Ovary (tissue), 9 donors: ENCODE data around the gene FAM124B. TPM values are rescaled to one million over a fixed set of nuclear protein-coding genes. Genes with fewer than 3 reads are reported as not detected.

Experiments used
- DNase-seq, 5 donors: peaks; one replicate each; pipeline ENCODE4 v3.0.0-alpha.2; 2019 to 2020
- H3K27ac ChIP-seq, 2 donors: fragments of 200-600 bp; one replicate each; pipeline versions ENCODE4 v1.5.1 to v1.8.0; 2019 to 2022
- H3K27me3 ChIP-seq: fragments of 200-600 bp; one replicate; pipeline ENCODE4 v1.8.0; 2022
- H3K36me3 ChIP-seq: fragments of 200-600 bp; sonication (generic); one replicate; pipeline ENCODE4 v1.5.1; 2019
- H3K4me1 ChIP-seq: one replicate; pipeline ENCODE4 v1.8.1; 2013; ENCODE audit warnings: mild to moderate bottlenecking, moderate library complexity; ENCODE audit not compliant: insufficient read depth
- H3K4me3 ChIP-seq: fragments of 200-600 bp; sonication (generic); one replicate; pipeline ENCODE4 v1.5.1; 2017
- H3K9me3 ChIP-seq, 2 donors: fragments of 200-600 bp in 1 of 2; sonication (generic) in 1 of 2; one replicate each; pipeline versions ENCODE4 v1.5.1 to v1.8.1; 2013 to 2019; ENCODE audit warnings: mild to moderate bottlenecking in 1 of 2, moderate library complexity in 1 of 2
- EP300 ChIP-seq: sonication (generic); formaldehyde crosslinking; IDR thresholded peaks from one replicate; pipeline ENCODE4 v1.6.1; 2017; ENCODE audit warnings: antibody characterized with exemption
- POLR2A ChIP-seq: fragments of 450-650 bp; IDR thresholded peaks from one replicate; pipeline ENCODE4 v1.6.1; 2017; ENCODE audit warnings: antibody characterized with exemption, mild to moderate bottlenecking, moderate library complexity
- WGBS, 3 donors: extraction: QIAGEN DNeasy Blood & Tissue Kit in 1 of 3; methylation state at CpG; one replicate each; pipeline versions ENCODE4 v1.1.5 to v1.1.7; 2013 to 2017; 5-methylcytosine and 5-hydroxymethylcytosine counted together
- intact Hi-C, 4 donors: fragments of 100-400 bp; cut with DNase I; formaldehyde crosslinking; loops; one replicate each; pipeline versions ENCODE4 v1.11.0 to v1.15.1; 2022 to 2023
- polyA plus RNA-seq, 2 donors: library from polyadenylated mRNA; stranded (reverse); fragments of 200-250 nt in 1 of 2; fragments of 350-450 nt in 1 of 2; fragmentation: Illumina TruSeq in 1 of 2; extraction: RNeasy Lipid Tissue Mini Kit (QIAGEN cat#74804) in 1 of 2; gene quantifications; one replicate each; pipeline ENCODE4 v1.2.3, GENCODE V29; 2013 to 2014
- total RNA-seq, 7 donors: library from RNA; depleted of rRNA in 2 of 7; stranded (reverse); fragments of >200 nt in 2 of 7; fragmentation: NEBNext Ultra II Directional in 3 of 7; extraction: Animal tissue kit (Norgen Biotek cat#: 25700) in 3 of 7; gene quantifications; one replicate each; pipeline versions ENCODE4 v1.1.0 to v1.2.4, GENCODE V29; 2016 to 2023
- TF ChIP-seq, protein P1 (sequence below), 3 donors: fragments of 450-650 bp in 2 of 3; fragments of 200-600 bp in 1 of 3; IDR thresholded peaks; one replicate each; pipeline versions ENCODE4 v1.5.1 to v1.8.0; 2016 to 2022; ENCODE audit warnings: antibody characterized with exemption in 3 of 3, mild to moderate bottlenecking in 1 of 3
- donor health status: DM: no; HTN: no; CAD: no; lungs with moderate emphysema.
- donor health status: DM: no; HTN: no; CAD: no.
- donor health status: Bipolar disorder and iron deficiency.
- donor health status: DM: yes; HTN: yes; CAD: no.
- donor health status: DM: no; HTN: no; CAD: no.
- donor health status: DM: yes; HTN: yes; CAD: no.

FAM124B gene
- total and polyA plus RNA-seq, 9 donors = 0.11 to 3.0 (median 1.1) TPM

DNA sequence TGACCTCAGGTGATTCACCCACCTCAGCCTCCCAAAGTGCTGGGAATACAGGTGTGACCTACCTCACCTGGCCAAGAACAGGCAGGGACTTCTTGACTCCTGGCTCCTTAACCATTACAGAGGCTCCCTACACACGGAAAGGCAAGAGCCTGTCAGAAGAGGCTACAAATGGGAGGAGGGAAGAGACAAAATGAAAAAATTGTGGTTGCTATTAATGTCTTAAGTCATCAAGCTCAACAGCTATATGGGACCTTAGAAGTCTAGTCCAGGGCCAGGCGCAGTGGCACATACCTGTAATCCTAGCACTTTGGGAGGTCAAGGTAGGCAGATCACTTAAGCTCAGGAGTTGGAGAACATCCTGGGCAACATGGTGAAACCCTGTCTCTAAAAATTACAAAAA lies 11.5 kb upstream of the FAM124B start:
- Histone ChIP-seq H3K4me1 (no peaks in the 10 kb centered on the region), H3K4me3 (no peak overlapping the region), H3K36me3 (no peaks in the 10 kb centered on the region), H3K27me3 (no peaks in the 10 kb centered on the region), H3K9me3 (no peaks in the 10 kb centered on the region), H3K27ac (no peak overlapping the region)
- WGBS, 3 donors = 93 to 94% (median 93%) methylated on average over 2 of the region's 2 CpGs
- TF ChIP-seq POLR2A = no peak
- TF ChIP-seq, protein P1, sequence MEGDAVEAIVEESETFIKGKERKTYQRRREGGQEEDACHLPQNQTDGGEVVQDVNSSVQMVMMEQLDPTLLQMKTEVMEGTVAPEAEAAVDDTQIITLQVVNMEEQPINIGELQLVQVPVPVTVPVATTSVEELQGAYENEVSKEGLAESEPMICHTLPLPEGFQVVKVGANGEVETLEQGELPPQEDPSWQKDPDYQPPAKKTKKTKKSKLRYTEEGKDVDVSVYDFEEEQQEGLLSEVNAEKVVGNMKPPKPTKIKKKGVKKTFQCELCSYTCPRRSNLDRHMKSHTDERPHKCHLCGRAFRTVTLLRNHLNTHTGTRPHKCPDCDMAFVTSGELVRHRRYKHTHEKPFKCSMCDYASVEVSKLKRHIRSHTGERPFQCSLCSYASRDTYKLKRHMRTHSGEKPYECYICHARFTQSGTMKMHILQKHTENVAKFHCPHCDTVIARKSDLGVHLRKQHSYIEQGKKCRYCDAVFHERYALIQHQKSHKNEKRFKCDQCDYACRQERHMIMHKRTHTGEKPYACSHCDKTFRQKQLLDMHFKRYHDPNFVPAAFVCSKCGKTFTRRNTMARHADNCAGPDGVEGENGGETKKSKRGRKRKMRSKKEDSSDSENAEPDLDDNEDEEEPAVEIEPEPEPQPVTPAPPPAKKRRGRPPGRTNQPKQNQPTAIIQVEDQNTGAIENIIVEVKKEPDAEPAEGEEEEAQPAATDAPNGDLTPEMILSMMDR (IDR thresholded peaks at IDR 0.05) = no peak
- TF ChIP-seq EP300 = no peak
- intact Hi-C loops = no loop called here
- no peak for DNase-seq

DNA sequence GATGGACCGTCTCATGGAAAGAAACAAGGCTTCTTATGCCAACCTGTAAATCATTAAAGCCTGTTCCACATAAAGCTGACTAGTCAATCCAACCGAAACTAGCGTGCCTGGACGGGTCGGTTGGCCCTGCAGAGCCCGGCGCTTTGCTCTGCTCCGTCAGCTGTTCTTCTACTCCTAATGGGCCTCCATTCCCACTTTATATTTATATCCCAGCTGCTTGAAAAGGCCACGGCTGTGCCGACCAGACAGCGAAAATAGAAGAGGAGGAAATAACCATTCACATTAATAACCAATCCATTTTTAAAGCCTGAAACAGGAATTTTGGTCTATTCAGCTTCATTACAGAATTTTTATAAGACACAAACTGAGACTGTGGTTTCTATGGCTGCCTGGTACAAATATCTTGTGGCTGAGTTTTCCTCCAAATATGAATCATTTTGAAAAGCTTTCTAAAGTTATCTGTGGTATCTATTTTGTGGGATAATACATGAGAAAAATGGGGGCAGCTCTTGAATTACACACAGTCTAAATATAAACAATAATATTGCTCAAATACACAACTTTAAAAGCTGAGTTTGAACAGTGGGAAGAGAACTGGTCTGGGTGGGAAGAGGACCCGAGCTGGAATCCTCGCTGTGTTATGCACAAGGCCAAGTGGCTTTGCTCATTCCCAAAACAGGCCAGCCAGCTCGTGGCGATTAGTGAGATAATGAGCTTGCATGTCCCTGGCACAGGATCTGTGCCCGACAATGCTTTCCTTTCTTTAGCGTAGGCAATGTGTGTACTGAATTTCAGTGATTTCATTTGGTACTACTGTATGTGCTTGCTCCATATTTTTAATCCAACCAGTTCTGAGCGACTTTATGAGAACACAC lies 10.5 kb upstream of the FAM124B start:
- DNase-seq = no peak
- Histone ChIP-seq H3K4me3 (no peak overlapping the region), H3K27me3 (no peaks in the 10 kb centered on the region), H3K27ac (no peak overlapping the region), H3K36me3 (no peaks in the 10 kb centered on the region), H3K9me3 (no peaks in the 10 kb centered on the region), H3K4me1 (no peaks in the 10 kb centered on the region)
- TF ChIP-seq, protein P1 (IDR thresholded peaks at IDR 0.05) = no peak
- TF ChIP-seq POLR2A = no peak
- no peak for TF ChIP-seq EP300
- 41 to 51% (median 46%) methylated on average over 18 of the region's 18 CpGs for WGBS, 3 donors
- intact Hi-C loops = no loop called here

DNA sequence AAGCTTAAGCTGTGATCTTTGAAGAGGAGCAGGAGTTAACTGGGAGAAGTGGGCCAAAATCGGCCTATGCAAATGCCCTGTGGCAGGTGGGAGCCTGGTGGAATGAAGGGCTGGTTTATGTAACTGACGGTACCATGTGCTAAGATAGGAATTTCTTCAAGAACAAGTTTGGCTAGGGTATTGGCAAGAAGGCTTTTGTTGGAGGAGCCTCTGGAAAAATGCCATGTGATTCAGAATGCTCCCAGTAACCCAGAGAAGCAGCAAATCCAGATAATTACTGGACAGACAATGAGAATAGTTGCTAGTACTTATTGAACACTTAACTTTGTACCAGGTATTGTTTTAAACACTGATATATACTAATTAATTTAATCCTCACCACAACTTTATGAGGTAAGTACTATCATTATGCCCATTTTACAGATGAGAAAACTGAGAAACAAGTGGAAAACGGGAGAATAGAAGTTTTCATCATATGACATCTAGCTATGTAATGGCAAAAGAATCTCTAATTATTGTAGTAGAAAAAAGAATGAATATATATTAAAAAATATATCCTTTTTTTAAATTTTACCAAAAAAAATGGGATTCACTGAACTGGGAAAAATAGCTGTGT lies 9.1 kb upstream of the FAM124B start:
- Histone ChIP-seq H3K4me1 (no peaks in the 10 kb centered on the region), H3K27ac (no peak overlapping the region), H3K4me3 (no peak overlapping the region), H3K27me3 (no peaks in the 10 kb centered on the region), H3K9me3 (no peaks in the 10 kb centered on the region), H3K36me3 (no peaks in the 10 kb centered on the region)
- TF ChIP-seq POLR2A = no peak
- no peak for TF ChIP-seq EP300
- TF ChIP-seq, protein P1 (IDR thresholded peaks at IDR 0.05) = no peak
- WGBS, 3 donors = 84 to 88% (median 84%) methylated on average over 3 of the region's 3 CpGs
- no peak for DNase-seq
- intact Hi-C loops = no loop called here

DNA sequence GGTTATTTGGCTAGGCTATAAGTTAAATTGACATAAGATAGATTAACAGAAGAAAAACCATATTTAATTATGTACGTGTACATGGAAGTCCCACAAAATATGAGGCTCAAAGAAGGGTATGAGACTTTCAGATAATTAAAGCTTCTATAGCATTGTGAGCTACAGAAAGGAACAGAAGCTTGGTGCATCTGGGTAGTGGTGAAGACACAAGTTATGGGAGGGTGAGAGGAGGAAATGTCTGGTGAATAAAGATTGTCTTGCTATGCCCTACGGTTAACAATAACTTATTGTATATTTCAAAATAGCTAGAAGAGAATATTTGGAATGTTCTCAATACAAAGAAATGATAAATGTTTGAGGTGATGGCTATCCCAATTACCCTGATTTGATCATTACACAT lies 6.8 kb upstream of the FAM124B start:
- WGBS, 3 donors = 63 to 72% (median 72%) methylated on average over 2 of the region's 2 CpGs
- DNase-seq = no peak

More for the DNA sequence above, 6.8 kb upstream of the FAM124B start:
- Histone ChIP-seq H3K4me3 (no peak overlapping the region), H3K27ac (no peak overlapping the region), H3K9me3 (no peaks in the 10 kb centered on the region), H3K27me3 (no peaks in the 10 kb centered on the region), H3K4me1 (no peaks in the 10 kb centered on the region), H3K36me3 (no peaks in the 10 kb centered on the region)
- intact Hi-C loops = no loop called here
- TF ChIP-seq, protein P1 (IDR thresholded peaks at IDR 0.05) = no peak
- no peak for TF ChIP-seq POLR2A
- TF ChIP-seq EP300 = no peak
